HepG2 (cell line): ENCODE results near the gene GDI1. TPM values are rescaled to one million over a fixed set of nuclear protein-coding genes. Genes with fewer than 3 reads are reported as not detected.

ENCODE experiments used
- ATAC-seq: fragments of 200-7000 bp; cut with Tn5 transposase; 3 replicates; pipeline ENCODE4 v1.9.1; 2020; ENCODE audit warnings: mild to moderate bottlenecking, moderate library complexity
- BruUV-seq: library from RNA; stranded (reverse); fragments of 400-500 nt; replicated peaks from 2 replicates; lab custom pipeline; 2021; lab: Mats Ljungman, UMichigan
- CTCF ChIA-PET: fragments of 300-600 bp; formaldehyde crosslinking; extraction: SDS; loops from one replicate; lab custom pipeline; 2021; ENCODE audit warnings: low total read pairs, inconsistent platforms, low intra/inter-chr PET ratio; lab: Yijun Ruan, JAX
- POLR2A ChIA-PET: fragments of 350-600 bp; sonication (Branson Sonifier 250); formaldehyde crosslinking; loops from one replicate; lab custom pipeline; 2020; ENCODE audit warnings: antibody characterized with exemption, inconsistent platforms; lab: Yijun Ruan, JAX
- DNase-seq: peaks from one replicate; pipeline ENCODE4 v3.0.0-alpha.2; 2015; ENCODE audit warnings: low spot score
- FAIRE-seq: peaks from 3 replicates; lab custom pipeline; 2011; peaks lifted over from hg19 to GRCh38; lab: Jason Lieb, UNC
- H2AFZ ChIP-seq: one replicate; pipeline ENCODE4 v1.6.1; 2011; ENCODE audit warnings: low read length, inconsistent platforms
- H3K27ac ChIP-seq: fragments of 300-600 bp; 3 replicates; pipeline ENCODE4 v1.8.0; 2011; ENCODE audit warnings: mixed run types, mild to moderate bottlenecking, mixed read lengths, low read length, inconsistent platforms; ENCODE audit not compliant: insufficient read depth; ENCODE audit errors: extremely low read length
- H3K27me3 ChIP-seq, 2 experiments: fragments of 200-600 bp in 1 of 2; 2 replicates in 1 of 2; 3 replicates in 1 of 2; pipeline versions ENCODE4 v1.6.0 to v1.8.0; 2011; ENCODE audit warnings: low read length in 2 of 2, mild to moderate bottlenecking in 2 of 2, moderate library complexity in 2 of 2, inconsistent platforms in 1 of 2; ENCODE audit not compliant: insufficient read depth in 2 of 2, control insufficient read depth in 1 of 2
- H3K36me3 ChIP-seq, 2 experiments: fragments of 200-600 bp in 1 of 2; replicated peaks in 1 of 2; 2 replicates in 1 of 2; 3 replicates in 1 of 2; pipeline versions ENCODE4 v1.5.1 to v1.8.0; 2011; ENCODE audit warnings: low read length in 2 of 2, inconsistent platforms in 1 of 2; ENCODE audit not compliant: insufficient read depth in 2 of 2, control insufficient read depth in 1 of 2
- H3K4me1 ChIP-seq: 2 replicates; pipeline ENCODE4 v1.5.1; 2012; ENCODE audit warnings: low read length, inconsistent platforms; ENCODE audit not compliant: insufficient read depth
- H3K4me2 ChIP-seq: 2 replicates; pipeline ENCODE4 v1.6.0; 2011; ENCODE audit warnings: low read depth, low read length, inconsistent platforms
- H3K4me3 ChIP-seq, 3 experiments: fragments of 200-600 bp in 1 of 3; sonication (generic), shearing (Covaris generic) in 1 of 3; replicated peaks in 1 of 3; 2 replicates each; pipeline ENCODE4 v1.5.1; 2011 to 2016; ENCODE audit warnings: low read length in 3 of 3, inconsistent platforms in 2 of 3, low read depth in 2 of 3, mild to moderate bottlenecking in 2 of 3, control low read depth in 1 of 3, mixed read lengths in 1 of 3; ENCODE audit not compliant: insufficient read depth in 1 of 3
- H3K79me2 ChIP-seq: one replicate; pipeline ENCODE4 v1.6.1; 2011; ENCODE audit warnings: low read length, inconsistent platforms; ENCODE audit not compliant: insufficient read depth
- H3K9ac ChIP-seq: 2 replicates; pipeline ENCODE4 v1.6.0; 2011; ENCODE audit warnings: mild to moderate bottlenecking, low read depth, low read length, inconsistent platforms; ENCODE audit not compliant: insufficient read depth
- H3K9me3 ChIP-seq: 2 replicates; pipeline ENCODE4 v1.5.1; 2012; ENCODE audit warnings: mild to moderate bottlenecking, low read length
- H4K20me1 ChIP-seq: 2 replicates; pipeline ENCODE4 v1.6.0; 2011; ENCODE audit warnings: inconsistent platforms, mild to moderate bottlenecking, low read length, moderate library complexity; ENCODE audit not compliant: insufficient read depth
- CENPT ChIP-seq: sonication (generic); formaldehyde crosslinking; IDR thresholded peaks from 2 replicates; pipeline ENCODE4 v1.8.0; 2022; ENCODE audit warnings: low read depth, mild to moderate bottlenecking, moderate library complexity, missing genetic modification reagents
- ETV6 ChIP-seq: sonication (generic); formaldehyde crosslinking; conservative IDR thresholded peaks from 2 replicates; pipeline ENCODE4 v1.4.0; 2020; ENCODE audit warnings: missing genetic modification reagents
- PITX1 ChIP-seq: sonication (generic); formaldehyde crosslinking; IDR thresholded peaks from 2 replicates; pipeline ENCODE4 v1.5.1; 2020; ENCODE audit warnings: mild to moderate bottlenecking, missing genetic modification reagents
- SAFB2 ChIP-seq: sonication (generic); formaldehyde crosslinking; IDR thresholded peaks from 2 replicates; pipeline ENCODE4 v1.5.1; 2020; ENCODE audit warnings: missing genetic modification reagents, low read depth, mild to moderate bottlenecking, borderline replicate concordance
- SMAD1 ChIP-seq: sonication (generic); formaldehyde crosslinking; IDR thresholded peaks from 2 replicates; pipeline ENCODE4 v1.4.0; 2020; ENCODE audit warnings: missing genetic modification reagents, low read depth, mild to moderate bottlenecking, borderline replicate concordance
- ZNF251 ChIP-seq: sonication (generic); formaldehyde crosslinking; IDR thresholded peaks from 2 replicates; pipeline ENCODE4 v1.9.0; 2021; ENCODE audit warnings: mild to moderate bottlenecking, missing genetic modification reagents
- ZNF414 ChIP-seq: sonication (generic); formaldehyde crosslinking; IDR thresholded peaks from 2 replicates; pipeline ENCODE4 v1.5.0; 2020; ENCODE audit warnings: missing genetic modification reagents
- ZNF687 ChIP-seq: sonication (generic); formaldehyde crosslinking; IDR thresholded peaks from 2 replicates; pipeline ENCODE4 v1.5.1; 2020; ENCODE audit warnings: mild to moderate bottlenecking, missing genetic modification reagents, moderate library complexity
- ZNF747 ChIP-seq: sonication (generic); formaldehyde crosslinking; IDR thresholded peaks from 2 replicates; pipeline ENCODE4 v1.8.1; 2023; ENCODE audit warnings: missing genetic modification reagents, mild to moderate bottlenecking, borderline replicate concordance
- ZNF768 ChIP-seq: sonication (generic); formaldehyde crosslinking; IDR thresholded peaks from 2 replicates; pipeline ENCODE4 v1.4.0; 2020; ENCODE audit warnings: missing genetic modification reagents
- ZSCAN20 ChIP-seq: sonication (generic); formaldehyde crosslinking; IDR thresholded peaks from 2 replicates; pipeline ENCODE4 v1.4.0; 2020; ENCODE audit warnings: missing genetic modification reagents, mild to moderate bottlenecking, borderline replicate concordance
- WGBS: methylation state at CpG from one replicate; pipeline ENCODE4 v1.1.6; 2017; ENCODE audit warnings: low lambda C conversion rate; 5-methylcytosine and 5-hydroxymethylcytosine counted together
- in situ Hi-C: cut with HindIII; loops from 2 replicates; pipeline ENCODE4 v1.10.0; 2017; ENCODE audit warnings: low pct_unique_long_range_greater_than_20kb; ENCODE audit not compliant: extremely low pct_ligation_motif_present
- intact Hi-C: fragments of 100-400 bp; cut with micrococcal nuclease; formaldehyde crosslinking; loops from one replicate; pipeline ENCODE4 v1.10.0; 2022; ENCODE audit not compliant: unreplicated experiment
- polyA plus RNA-seq, 8 experiments: library from polyadenylated mRNA; depleted of rRNA in 3 of 8; stranded (reverse) in 7 of 8; unstranded in 1 of 8; fragments of >200 nt; fragmentation: Illumina TruSeq in 4 of 8; extraction: Trizol in 4 of 8; gene quantifications; 2 replicates each; pipeline versions ENCODE4 v1.2.1 to v1.2.3, GENCODE V29; 2011 to 2016; ENCODE audit warnings: low read depth in 4 of 8, missing spikeins in 1 of 8, mixed read lengths in 1 of 8; ENCODE audit not compliant: insufficient read depth in 1 of 8
- total RNA-seq, 5 experiments: library from RNA; depleted of rRNA; stranded (reverse); fragments of >200 nt; fragmentation: Illumina TruSeq; extraction: Trizol; gene quantifications; 2 replicates each; pipeline ENCODE4 v1.2.3, GENCODE V29; 2016; ENCODE audit warnings: low read depth in 1 of 5
- TF ChIP-seq, protein P1 (sequence below): sonication (generic); formaldehyde crosslinking; IDR thresholded peaks from 2 replicates; pipeline ENCODE4 v1.4.0; 2020; ENCODE audit warnings: missing genetic modification reagents

GDI1 gene
- total and polyA plus RNA-seq, 2 of the 13 experiments (the other 11 are each of a cell fraction or from before 2014, with no cell fraction given), result 17.4 to 105 TPM

DNA sequence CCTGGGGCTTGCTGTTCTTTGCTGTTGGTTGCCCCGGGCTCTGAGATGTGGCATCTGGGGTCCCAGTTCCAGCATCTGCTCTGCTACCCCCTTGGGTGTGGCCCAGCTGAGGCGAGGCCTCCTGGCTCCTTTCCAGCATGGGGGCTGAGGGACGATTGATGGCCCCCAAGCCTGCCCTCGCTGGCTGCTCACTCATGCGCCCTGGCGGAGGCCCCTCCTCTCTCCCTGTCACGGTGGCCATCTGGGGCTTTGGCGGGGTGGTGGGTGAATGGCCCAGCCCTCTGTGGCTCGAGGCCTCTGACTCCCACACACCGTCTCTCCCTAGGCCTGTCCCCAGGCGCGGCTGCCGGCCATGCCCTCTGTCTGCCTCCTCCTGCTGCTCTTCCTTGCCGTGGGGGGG is 22.9 kb downstream of the GDI1 start:
- no CpG with 5 or more reads among the region's 14 CpGs for WGBS
- Histone ChIP-seq H3K9me3 (no peaks in the 10 kb centered on the region), H3K4me1 (0 out of 2 replicates have a peak, but pooled peaks cover 4% of the 10 kb centered on the region), H3K9ac (0 out of 2 replicates have a peak overlapping the region, but pooled peaks have one; percentile 39), H3K27me3 (no peaks in the 10 kb centered on the region), H3K4me3 (peak overlapping the region in 2 of 3 experiments; percentile 79 to 87; a peak in 3 of 6 replicates), H3K36me3 (peaks cover 0 to 4% of the 10 kb centered on the region in 2 experiments; a peak in 3 of 5 replicates), H3K27ac (no peak overlapping the region), H3K4me2 (peak overlapping the region; percentile 73), H2AFZ (no peak overlapping the region), H4K20me1 (no peaks in the 10 kb centered on the region), H3K79me2 (peaks cover 9% of the 10 kb centered on the region)
- ChIA-PET CTCF (interaction anchor here (1.0 kb wide), 1 partner anchor 74 kb away, joined by 4 read pairs; no protein-coding TSS in a partner anchor), POLR2A (interaction anchor here (1.2 to 1.6 kb wide), 2 partner anchors 48 to 89 kb away, joined by 3 to 6 read pairs; partner anchors contain the start of gene TAFAZZIN)
- in situ Hi-C loops (no loop called here), intact Hi-C loops (no loop called here)
- no peak for TF ChIP-seq ZNF251
- peak; percentile 21; the same call in 1 of the 2 replicates for TF ChIP-seq ZNF687 (CRISPR knock-in tag)
- no peak for FAIRE-seq
- no peak for ATAC-seq
- no TSS peak for BruUV-seq
- DNase-seq, result no peak

DNA sequence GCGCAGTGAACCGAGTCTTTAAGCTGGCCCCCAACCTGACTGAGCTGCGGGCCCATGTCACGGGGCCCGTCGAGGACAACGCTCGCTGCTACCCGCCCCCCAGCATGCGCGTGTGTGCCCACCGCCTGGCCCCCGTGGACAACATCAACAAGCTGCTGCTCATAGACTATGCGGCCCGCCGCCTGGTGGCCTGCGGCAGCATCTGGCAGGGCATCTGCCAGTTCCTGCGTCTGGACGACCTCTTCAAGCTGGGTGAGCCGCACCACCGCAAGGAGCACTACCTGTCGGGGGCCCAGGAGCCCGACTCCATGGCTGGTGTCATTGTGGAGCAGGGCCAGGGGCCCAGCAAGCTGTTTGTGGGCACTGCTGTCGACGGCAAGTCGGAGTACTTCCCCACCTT is 23.4 kb downstream of the GDI1 start:
- H3K4me2 ChIP-seq, result no peak overlapping the region
- peaks cover 0 to 4% of the 10 kb centered on the region in 2 experiments; a peak in 3 of 5 replicates for H3K36me3 ChIP-seq
- H3K4me1 ChIP-seq, result 0 out of 2 replicates have a peak, but pooled peaks cover 4% of the 10 kb centered on the region
- H3K9ac ChIP-seq, result no peak overlapping the region
- H2AFZ ChIP-seq, result no peak overlapping the region
- CTCF ChIA-PET, result no interaction called here
- no peaks in the 10 kb centered on the region for H3K27me3 ChIP-seq
- no CpG with 5 or more reads among the region's 26 CpGs for WGBS
- no peak overlapping the region for H3K4me3 ChIP-seq
- peaks cover 9% of the 10 kb centered on the region for H3K79me2 ChIP-seq
- FAIRE-seq, result no peak
- no peak for DNase-seq
- no peak for ATAC-seq
- POLR2A ChIA-PET, result interaction anchor here (1.2 kb wide), 1 partner anchor 89 kb away, joined by 3 read pairs; no protein-coding TSS in a partner anchor
- intact Hi-C loops, result no loop called here
- no TSS peak for BruUV-seq
- no peak overlapping the region for H3K27ac ChIP-seq
- in situ Hi-C loops, result no loop called here
- H4K20me1 ChIP-seq, result no peaks in the 10 kb centered on the region
- H3K9me3 ChIP-seq, result no peaks in the 10 kb centered on the region
- TF ChIP-seq ZNF747 (CRISPR knock-in tag) (no peak), SMAD1 (CRISPR knock-in tag) (no peak), ZNF768 (CRISPR knock-in tag) (no peak), PITX1 (CRISPR knock-in tag) (no peak), ZSCAN20 (CRISPR knock-in tag) (no peak), CENPT (CRISPR knock-in tag) (no peak), SAFB2 (CRISPR knock-in tag) (no peak), ETV6 (CRISPR knock-in tag) (no peak), ZNF414 (no peak)
- TF ChIP-seq, protein P1, sequence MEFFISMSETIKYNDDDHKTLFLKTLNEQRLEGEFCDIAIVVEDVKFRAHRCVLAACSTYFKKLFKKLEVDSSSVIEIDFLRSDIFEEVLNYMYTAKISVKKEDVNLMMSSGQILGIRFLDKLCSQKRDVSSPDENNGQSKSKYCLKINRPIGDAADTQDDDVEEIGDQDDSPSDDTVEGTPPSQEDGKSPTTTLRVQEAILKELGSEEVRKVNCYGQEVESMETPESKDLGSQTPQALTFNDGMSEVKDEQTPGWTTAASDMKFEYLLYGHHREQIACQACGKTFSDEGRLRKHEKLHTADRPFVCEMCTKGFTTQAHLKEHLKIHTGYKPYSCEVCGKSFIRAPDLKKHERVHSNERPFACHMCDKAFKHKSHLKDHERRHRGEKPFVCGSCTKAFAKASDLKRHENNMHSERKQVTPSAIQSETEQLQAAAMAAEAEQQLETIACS (CRISPR knock-in tag), result no peak
